Endothelial cell of umbilical vein (primary cell): ENCODE data around the gene OLIG3. TPM values are rescaled to one million over a fixed set of nuclear protein-coding genes. Genes with fewer than 3 reads are reported as not detected.

Source experiments
- BruUV-seq: library from RNA; stranded (reverse); fragments of 400-500 nt; replicated peaks from 2 replicates; lab custom pipeline; 2021; lab: Mats Ljungman, UMichigan
- CTCF ChIA-PET: fragments of 300-600, 350-600 bp; sonication (Branson Sonifier 250); formaldehyde crosslinking; loops from one replicate; lab custom pipeline; 2021; ENCODE audit warnings: antibody characterized with exemption, inconsistent platforms; lab: Charles Lee
- POLR2A ChIA-PET: fragments of 300-600, 350-600 bp; sonication (Branson Sonifier 250); formaldehyde crosslinking; loops from one replicate; lab custom pipeline; 2021; ENCODE audit warnings: antibody characterized with exemption, inconsistent platforms; lab: Charles Lee
- DNase-seq: peaks from one replicate; pipeline ENCODE4 v3.0.0-alpha.2; 2011; ENCODE audit warnings: low read depth, low spot score
- FAIRE-seq: peaks from 2 replicates; lab custom pipeline; 2011; peaks lifted over from hg19 to GRCh38; lab: Jason Lieb, UNC
- H2AFZ ChIP-seq: 2 replicates; pipeline ENCODE4 v1.6.0; 2012; ENCODE audit warnings: low read depth, low read length, control low read depth, inconsistent platforms
- H3K27ac ChIP-seq: 2 replicates; pipeline ENCODE4 v1.5.1; 2011; ENCODE audit warnings: low read depth, mild to moderate bottlenecking, control low read depth, low read length, moderate library complexity; ENCODE audit not compliant: insufficient read depth
- H3K27me3 ChIP-seq, 2 experiments: 2 replicates each; pipeline versions ENCODE4 v1.6.0 to v1.6.1; 2011; ENCODE audit warnings: low read length in 2 of 2, mixed read lengths in 1 of 2; ENCODE audit not compliant: control insufficient read depth in 2 of 2, insufficient read depth in 2 of 2
- H3K36me3 ChIP-seq, 2 experiments: 2 replicates in 1 of 2; 3 replicates in 1 of 2; pipeline ENCODE4 v1.5.1; 2011; ENCODE audit warnings: low read length in 2 of 2, mild to moderate bottlenecking in 1 of 2, moderate library complexity in 1 of 2; ENCODE audit not compliant: control insufficient read depth in 2 of 2, insufficient read depth in 2 of 2; ENCODE audit errors: extremely low read depth in 1 of 2
- H3K4me1 ChIP-seq: 3 replicates; pipeline ENCODE4 v1.5.1; 2011; ENCODE audit warnings: mild to moderate bottlenecking, low read length; ENCODE audit not compliant: control insufficient read depth, insufficient read depth; ENCODE audit errors: extremely low read depth
- H3K4me2 ChIP-seq: 2 replicates; pipeline ENCODE4 v1.6.1; 2011; ENCODE audit warnings: low read length, control low read depth, mixed read lengths; ENCODE audit not compliant: insufficient read depth
- H3K4me3 ChIP-seq, 3 experiments: fragments of 200-600 bp in 1 of 3; sonication (generic), shearing (Covaris generic) in 1 of 3; replicated peaks in 1 of 3; 2 replicates each; pipeline ENCODE4 v1.5.1; 2011 to 2016; ENCODE audit warnings: control low read depth in 3 of 3, low read length in 3 of 3, mild to moderate bottlenecking in 2 of 3, inconsistent platforms in 1 of 3, low read depth in 1 of 3, moderate library complexity in 1 of 3; ENCODE audit not compliant: insufficient read depth in 1 of 3
- H3K79me2 ChIP-seq: 2 replicates; pipeline ENCODE4 v1.6.0; 2012; ENCODE audit warnings: low read length, inconsistent platforms; ENCODE audit not compliant: control insufficient read depth, insufficient read depth
- H3K9ac ChIP-seq: replicated peaks from 2 replicates; pipeline ENCODE3; 2011; ENCODE audit warnings: low read length, control low read depth; ENCODE audit not compliant: insufficient read depth; ENCODE audit errors: extremely low read depth
- H3K9me1 ChIP-seq: replicated peaks from 3 replicates; pipeline ENCODE4 v1.6.0; 2011; ENCODE audit warnings: mild to moderate bottlenecking, low read length; ENCODE audit not compliant: control insufficient read depth, insufficient read depth; ENCODE audit errors: extremely low read depth
- H3K9me3 ChIP-seq: replicated peaks from 2 replicates; pipeline ENCODE4 v1.5.1; 2012; ENCODE audit warnings: low read length, inconsistent platforms; ENCODE audit not compliant: control insufficient read depth, insufficient read depth
- H4K20me1 ChIP-seq: replicated peaks from 2 replicates; pipeline ENCODE3; 2011; ENCODE audit warnings: mild to moderate bottlenecking, low read length; ENCODE audit not compliant: control insufficient read depth, insufficient read depth; ENCODE audit errors: extremely low read depth
- EZH2 ChIP-seq: IDR thresholded peaks from 2 replicates; pipeline ENCODE4 v1.6.1; 2012; ENCODE audit warnings: borderline replicate concordance, low read depth, mild to moderate bottlenecking, moderate library complexity, low read length, inconsistent platforms; ENCODE audit not compliant: severe bottlenecking
- FOS ChIP-seq: IDR thresholded peaks from 2 replicates; pipeline ENCODE4 v1.6.1; 2011; ENCODE audit warnings: mild to moderate bottlenecking, low read length, moderate library complexity, borderline replicate concordance; ENCODE audit not compliant: insufficient read depth
- GATA2 ChIP-seq: IDR thresholded peaks from 2 replicates; pipeline ENCODE4 v1.7.0; 2011; ENCODE audit warnings: low read depth, mild to moderate bottlenecking, moderate library complexity, mixed read lengths, low read length; ENCODE audit not compliant: insufficient read length, insufficient read depth
- JUN ChIP-seq: IDR thresholded peaks from 2 replicates; pipeline ENCODE4 v1.6.1; 2011; ENCODE audit warnings: borderline replicate concordance, low read depth; ENCODE audit not compliant: insufficient read length, insufficient read depth
- MAX ChIP-seq: IDR thresholded peaks from 2 replicates; pipeline ENCODE4 v1.6.1; 2011; ENCODE audit not compliant: insufficient read depth, insufficient read length
- MYC ChIP-seq: IDR thresholded peaks from one replicate; pipeline ENCODE4 v1.6.1; 2011; ENCODE audit warnings: mild to moderate bottlenecking, low read depth, low read length
- POLR2A ChIP-seq: IDR thresholded peaks from 2 replicates; pipeline ENCODE4 v1.6.1; 2012; ENCODE audit warnings: low read depth, mild to moderate bottlenecking, control low read depth, low read length
- POLR2AphosphoS5 ChIP-seq: IDR thresholded peaks from 2 replicates; pipeline ENCODE4 v1.6.1; 2012; ENCODE audit warnings: low read depth, mild to moderate bottlenecking, control low read depth, low read length, moderate library complexity; ENCODE audit not compliant: insufficient read depth
- dilution Hi-C: fragments of 300-500 bp; cut with MboI; formaldehyde crosslinking; loops from one replicate; pipeline ENCODE4 v1.15.0; 2019; ENCODE audit warnings: low sequenced_read_pairs; ENCODE audit not compliant: extremely low pct_ligation_motif_present
- intact Hi-C: fragments of 100-400 bp; cut with micrococcal nuclease; formaldehyde crosslinking; loops from one replicate; pipeline ENCODE4 v1.10.0; 2022
- polyA plus RNA-seq, 4 experiments: library from polyadenylated mRNA; depleted of rRNA in 3 of 4; stranded (reverse) in 3 of 4; unstranded in 1 of 4; fragments of >200 nt; gene quantifications; 2 replicates each; pipeline versions ENCODE4 v1.2.1 to v1.2.3, GENCODE V29; 2011 to 2012; ENCODE audit warnings: missing spikeins in 1 of 4
- total RNA-seq: library from RNA; stranded (reverse); gene quantifications from 2 replicates; pipeline ENCODE4 v1.2.3, GENCODE V29; 2021
- TF ChIP-seq, protein P1 (sequence below), 2 donors: IDR thresholded peaks; 1 replicate in 1 of 2; 2 replicates in 1 of 2; pipeline ENCODE4 v1.5.1; 2011; ENCODE audit warnings: low read length in 2 of 2, mild to moderate bottlenecking in 2 of 2, moderate library complexity in 2 of 2, control low read depth in 1 of 2, inconsistent platforms in 1 of 2, low read depth in 1 of 2; ENCODE audit not compliant: insufficient read depth in 1 of 2; ENCODE audit errors: extremely low read depth in 1 of 2

Gene OLIG3
- total and polyA plus RNA-seq, 2 donors (not counting 3 experiments of a cell fraction or from before 2014, with no cell fraction given), result not detected

GRCh38 chr6:137518386-137518983, 24.3 kb upstream of the OLIG3 start:
- Histone ChIP-seq H3K4me3 (no peak overlapping the region), H3K4me1 (no peaks in the 10 kb centered on the region), H3K9me1 (no peaks in the 10 kb centered on the region), H4K20me1 (no peaks in the 10 kb centered on the region), H3K79me2 (no peaks in the 10 kb centered on the region), H3K27me3 (peaks cover 29 to 38% of the 10 kb centered on the region in 2 experiments), H3K27ac (no peak overlapping the region), H3K36me3 (no peaks in the 10 kb centered on the region), H3K9me3 (no peaks in the 10 kb centered on the region), H3K4me2 (no peak overlapping the region), H3K9ac (no peak overlapping the region), H2AFZ (no peak overlapping the region)
- TF ChIP-seq POLR2AphosphoS5, result no peak
- TF ChIP-seq GATA2, result no peak
- TF ChIP-seq POLR2A, result no peak
- no peak for TF ChIP-seq MYC
- TF ChIP-seq FOS, result no peak
- TF ChIP-seq EZH2, result no peak
- TF ChIP-seq MAX, result no peak
- TF ChIP-seq, protein P1, sequence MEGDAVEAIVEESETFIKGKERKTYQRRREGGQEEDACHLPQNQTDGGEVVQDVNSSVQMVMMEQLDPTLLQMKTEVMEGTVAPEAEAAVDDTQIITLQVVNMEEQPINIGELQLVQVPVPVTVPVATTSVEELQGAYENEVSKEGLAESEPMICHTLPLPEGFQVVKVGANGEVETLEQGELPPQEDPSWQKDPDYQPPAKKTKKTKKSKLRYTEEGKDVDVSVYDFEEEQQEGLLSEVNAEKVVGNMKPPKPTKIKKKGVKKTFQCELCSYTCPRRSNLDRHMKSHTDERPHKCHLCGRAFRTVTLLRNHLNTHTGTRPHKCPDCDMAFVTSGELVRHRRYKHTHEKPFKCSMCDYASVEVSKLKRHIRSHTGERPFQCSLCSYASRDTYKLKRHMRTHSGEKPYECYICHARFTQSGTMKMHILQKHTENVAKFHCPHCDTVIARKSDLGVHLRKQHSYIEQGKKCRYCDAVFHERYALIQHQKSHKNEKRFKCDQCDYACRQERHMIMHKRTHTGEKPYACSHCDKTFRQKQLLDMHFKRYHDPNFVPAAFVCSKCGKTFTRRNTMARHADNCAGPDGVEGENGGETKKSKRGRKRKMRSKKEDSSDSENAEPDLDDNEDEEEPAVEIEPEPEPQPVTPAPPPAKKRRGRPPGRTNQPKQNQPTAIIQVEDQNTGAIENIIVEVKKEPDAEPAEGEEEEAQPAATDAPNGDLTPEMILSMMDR (IDR thresholded peaks at IDR 0.05; ENCODE audit: extremely low read depth in 1 of 2, insufficient read depth in 1 of 2, low read depth in 1 of 2, low read length in 2 of 2), result no peak
- TF ChIP-seq JUN, result no peak
- CTCF ChIA-PET, result no interaction called here
- POLR2A ChIA-PET, result no interaction called here
- no peak for FAIRE-seq
- intact Hi-C loops, result no loop called here
- dilution Hi-C loops, result no loop called here
- DNase-seq, result no peak
- BruUV-seq, result no TSS peak
